GM10847 (cell line): ENCODE data around the gene TRIO.

Experiments used
- POLR2A ChIP-seq: IDR thresholded peaks from 2 replicates; pipeline ENCODE4 v1.6.1; 2011; ENCODE audit not compliant: insufficient read length; ENCODE audit errors: extremely low read depth

Gene TRIO

DNA sequence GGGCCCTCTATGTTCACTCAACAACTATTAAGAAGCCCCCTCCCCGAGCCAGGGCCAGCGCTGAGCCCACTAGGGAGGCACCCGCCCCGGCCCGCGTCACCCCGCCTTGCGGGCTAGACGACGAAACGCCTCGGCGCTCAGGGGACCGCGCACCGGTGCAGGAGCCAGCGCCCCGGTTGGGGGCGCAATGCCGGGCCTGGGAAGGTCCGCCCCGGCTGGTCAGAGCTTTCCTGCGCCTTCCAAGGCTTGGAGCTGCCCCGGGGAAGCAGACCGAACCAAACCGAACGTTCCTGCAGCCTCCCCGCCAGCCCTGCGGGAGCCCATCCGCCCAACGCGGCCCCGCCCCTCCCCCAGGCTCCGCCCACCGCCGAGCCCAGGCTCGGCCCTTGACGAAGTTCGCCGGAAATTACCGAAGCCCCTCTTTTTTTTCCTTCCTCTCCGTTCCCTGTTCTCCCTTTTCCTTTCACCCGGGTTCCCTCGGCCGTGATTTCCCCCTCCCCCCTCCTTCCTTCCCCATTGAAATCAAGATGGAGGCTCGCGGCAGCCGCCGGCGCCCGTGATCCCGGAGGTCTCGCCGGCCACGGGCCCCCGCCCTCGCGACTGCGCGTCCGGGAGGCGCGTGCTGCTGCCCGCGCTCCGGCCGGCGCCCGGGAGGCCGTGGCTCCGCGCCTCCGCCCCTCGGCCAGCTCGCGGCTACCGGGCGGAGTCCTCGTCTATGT is at the start of gene TRIO:
TRIO (plus strand) TSS at position 516 of the 719 bp plus-strand sequence. CDS start 384 bp downstream, outside the sequence.
- peak; percentile 38 for TF ChIP-seq POLR2A

DNA sequence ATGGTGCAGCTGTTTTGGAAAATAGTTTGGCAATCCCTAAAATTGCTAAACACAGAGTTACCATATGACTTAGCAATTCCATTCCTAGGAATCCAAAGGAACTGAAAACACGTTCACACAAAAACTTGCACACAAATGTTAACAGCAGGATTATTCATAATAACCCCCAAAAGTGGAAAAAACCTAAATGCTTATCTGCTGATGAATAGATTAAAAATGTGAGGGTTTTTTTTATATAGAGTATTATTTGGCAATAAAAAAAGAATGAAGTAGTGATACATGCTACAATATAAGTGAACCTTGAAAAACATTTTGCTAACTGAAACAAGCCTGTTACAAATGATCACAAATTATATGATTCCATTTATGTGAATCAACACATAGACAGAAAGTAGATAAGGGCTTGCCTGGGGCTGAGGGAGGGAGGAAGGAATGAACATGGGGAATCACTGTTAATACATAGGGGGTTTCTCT is 45.1 kb upstream of the TRIO start:
- no peak for TF ChIP-seq POLR2A

DNA sequence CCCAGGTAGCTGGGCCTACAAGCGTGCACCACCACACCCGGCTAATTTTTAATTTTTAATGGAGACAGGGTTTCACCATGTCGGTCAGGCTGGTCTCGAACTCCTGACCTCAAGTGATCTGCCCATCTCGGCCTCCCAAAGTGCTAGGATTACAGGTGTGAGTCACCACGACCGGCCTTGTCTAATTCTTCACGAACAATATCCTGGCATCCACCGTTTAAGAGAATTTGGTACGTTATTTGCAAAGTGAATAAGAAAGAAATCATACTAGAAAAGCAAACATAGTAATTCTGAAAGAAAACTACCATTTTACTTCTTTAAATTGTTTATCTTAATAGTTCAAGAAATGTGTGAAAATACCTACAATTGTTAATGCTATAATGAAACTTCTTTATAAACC is 42.9 kb upstream of the TRIO start:
- TF ChIP-seq POLR2A, result no peak

DNA sequence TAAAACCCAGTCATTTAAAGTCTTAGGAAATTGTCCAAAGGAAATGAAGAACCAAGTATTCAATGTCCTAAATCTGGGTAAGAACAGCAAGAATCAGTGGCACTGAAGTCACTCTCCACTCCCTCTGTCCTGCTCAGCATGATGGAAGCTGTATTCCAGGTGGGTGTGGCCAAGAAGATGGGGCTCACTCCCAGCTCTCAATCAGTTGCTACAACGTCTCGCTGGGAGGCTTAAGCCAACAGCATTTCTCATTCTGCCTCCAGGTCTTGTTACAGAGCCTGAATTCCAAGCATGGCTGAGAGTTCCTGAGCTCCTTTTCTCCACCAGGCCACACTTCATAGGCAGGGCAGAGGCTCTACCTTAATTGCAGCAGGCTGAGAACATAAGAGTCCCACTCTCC is 41.2 kb upstream of the TRIO start:
- no peak for TF ChIP-seq POLR2A

DNA sequence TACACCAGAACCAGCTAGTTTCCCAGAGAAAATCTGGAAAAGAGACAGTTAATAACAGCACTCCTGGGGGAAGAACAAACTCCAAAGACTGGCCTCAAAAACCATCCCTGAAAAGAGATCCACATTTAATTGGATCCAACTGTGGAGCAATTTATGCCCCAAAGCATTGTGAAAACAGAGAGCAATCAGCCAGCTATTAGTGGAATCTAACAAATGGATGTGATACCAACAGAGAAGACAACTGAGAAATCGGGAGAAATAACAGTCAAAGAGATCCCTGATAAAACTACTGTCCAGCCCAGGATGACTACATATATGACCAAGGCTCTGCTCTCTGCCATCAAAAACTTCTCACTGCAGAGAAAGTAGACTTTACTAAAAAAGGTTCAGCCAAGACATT is 40.5 kb upstream of the TRIO start:
- no peak for TF ChIP-seq POLR2A

DNA sequence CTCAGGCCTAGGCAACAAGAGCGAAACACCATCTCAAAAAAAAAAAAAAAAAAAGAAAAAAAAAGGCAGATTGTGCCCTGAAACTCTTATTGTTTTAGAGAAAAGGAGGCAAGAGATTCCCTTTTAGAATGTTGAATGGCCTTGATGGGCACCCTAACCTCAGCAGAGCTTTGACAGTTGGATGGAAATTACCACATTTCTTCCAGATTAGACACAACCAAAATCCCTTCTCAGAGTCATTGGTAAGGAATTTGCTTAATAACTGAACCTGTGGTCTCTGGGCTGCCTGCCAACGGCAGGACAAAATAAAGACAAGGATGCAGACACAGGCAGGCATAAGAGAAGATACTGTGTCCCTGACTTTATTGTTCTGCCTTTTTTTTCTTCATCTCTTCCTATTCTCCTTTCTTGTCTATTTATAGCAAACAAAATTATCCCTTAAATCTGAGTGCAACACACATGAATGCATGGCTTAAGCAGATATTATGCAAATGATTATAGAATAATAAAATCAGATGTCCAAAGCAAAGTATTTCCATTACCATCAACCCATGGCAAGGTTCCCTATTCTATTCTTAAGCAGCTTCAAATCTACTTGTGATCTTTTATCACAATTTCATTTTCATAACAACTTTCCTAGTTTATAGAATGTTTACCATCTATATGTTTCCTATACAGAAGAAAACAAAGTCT is 37.3 kb upstream of the TRIO start:
- TF ChIP-seq POLR2A, result no peak

DNA sequence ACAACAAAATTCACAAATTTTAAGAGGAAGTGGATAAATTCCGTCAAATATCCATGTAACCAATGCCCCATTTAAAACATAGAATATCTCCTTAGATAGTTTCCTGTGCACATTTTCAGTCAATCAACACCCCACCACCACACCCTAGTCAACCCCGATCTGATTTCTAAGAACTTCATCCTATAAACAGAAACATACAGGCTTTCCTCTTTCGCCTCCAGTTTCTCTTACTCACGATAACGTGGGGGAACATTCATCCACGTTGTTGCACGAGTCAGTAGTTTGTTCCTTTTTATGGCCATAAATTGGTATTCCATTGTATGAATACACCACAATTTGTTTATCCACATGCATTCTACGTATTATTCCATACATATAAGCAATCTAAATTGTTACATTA is 35.6 kb upstream of the TRIO start:
- no peak for TF ChIP-seq POLR2A

DNA sequence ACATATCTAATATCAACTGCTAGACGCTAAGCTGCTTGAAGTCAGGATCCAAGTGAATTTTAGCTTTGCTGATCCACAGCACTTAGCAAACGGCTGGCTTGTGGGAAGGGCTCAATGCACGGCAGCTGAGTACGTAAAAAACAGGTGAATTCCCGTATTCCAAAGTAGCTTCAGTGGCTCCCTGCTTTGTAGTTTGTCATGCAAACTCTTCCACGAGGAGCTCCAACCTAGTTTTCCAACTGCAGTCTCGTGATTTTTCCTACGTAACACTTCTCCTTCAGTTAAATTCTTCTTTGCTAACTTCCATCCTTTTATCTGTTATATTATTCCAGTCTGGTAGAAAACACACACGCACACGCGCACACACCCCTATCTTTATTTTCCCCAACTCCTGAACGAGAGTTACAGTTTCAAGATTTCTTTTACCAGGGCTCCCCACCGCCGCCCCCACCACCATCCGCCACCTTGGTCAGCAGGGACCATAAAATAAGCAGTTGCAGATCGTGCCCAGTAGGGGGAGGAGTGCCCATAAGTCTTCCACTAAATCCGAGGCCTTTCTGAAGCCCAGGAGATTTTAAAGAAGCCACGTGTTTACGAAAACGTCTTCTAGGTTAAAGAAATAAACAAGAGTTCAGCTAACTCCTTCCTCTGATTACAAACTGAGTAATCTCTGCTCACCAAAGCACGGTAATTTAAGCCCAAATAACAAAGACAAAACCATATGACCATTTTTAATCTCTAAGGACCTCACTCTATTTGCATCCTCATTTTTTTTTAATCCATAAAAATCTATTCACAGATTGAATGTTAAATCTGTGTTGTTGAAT is 34.8 kb upstream of the TRIO start:
- no peak for TF ChIP-seq POLR2A

DNA sequence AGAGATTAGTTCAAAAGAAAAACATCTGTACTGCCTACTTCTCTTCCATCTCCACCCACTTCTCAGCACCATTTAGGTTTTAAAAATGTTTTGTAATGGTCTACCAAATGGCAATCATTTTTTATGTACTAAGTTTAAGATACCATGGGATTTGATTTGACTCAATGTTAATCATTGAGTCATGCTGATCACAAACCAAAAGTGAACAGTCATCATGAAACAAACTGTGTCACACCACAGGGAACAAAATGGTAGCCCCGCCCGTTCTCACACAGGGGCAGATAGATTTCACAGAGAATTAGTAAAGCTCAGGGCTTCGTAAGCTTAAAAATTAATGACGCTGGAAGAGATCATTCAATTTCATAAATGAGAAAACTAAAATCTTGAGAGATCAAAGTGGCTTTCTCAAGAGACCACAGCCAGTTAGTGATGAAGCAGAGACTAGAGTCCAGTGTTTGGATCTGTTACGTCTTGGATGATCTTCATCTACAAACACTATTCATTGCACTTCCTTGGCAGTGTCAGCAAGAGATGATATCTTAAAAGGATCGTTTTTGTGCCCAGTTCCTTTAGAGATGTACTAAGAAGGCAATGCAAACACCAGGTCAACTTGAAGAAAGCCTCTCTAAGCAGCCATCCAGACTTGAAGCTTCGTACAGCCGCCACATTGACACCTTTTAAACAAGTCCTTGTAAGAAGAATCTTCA is 33.9 kb upstream of the TRIO start:
- no peak for TF ChIP-seq POLR2A

DNA sequence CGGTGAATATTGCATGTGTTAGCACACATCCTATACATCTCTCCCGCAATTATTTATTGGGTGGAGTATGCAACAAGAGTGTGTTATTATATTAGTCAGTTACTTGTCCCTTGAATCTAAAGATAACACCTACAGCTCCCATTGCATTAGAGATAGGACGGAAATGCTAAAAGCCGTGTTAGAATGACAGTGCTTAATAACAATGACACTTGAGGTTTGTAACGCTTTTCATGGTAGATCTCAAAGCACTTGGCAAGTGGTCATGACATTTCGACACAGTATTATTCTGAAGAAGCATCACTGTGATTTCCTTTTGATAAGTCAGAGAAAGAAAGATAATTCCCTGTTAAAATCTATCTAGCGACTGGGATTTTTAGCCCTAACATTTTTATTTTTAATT is 33.4 kb upstream of the TRIO start:
- no peak for TF ChIP-seq POLR2A

DNA sequence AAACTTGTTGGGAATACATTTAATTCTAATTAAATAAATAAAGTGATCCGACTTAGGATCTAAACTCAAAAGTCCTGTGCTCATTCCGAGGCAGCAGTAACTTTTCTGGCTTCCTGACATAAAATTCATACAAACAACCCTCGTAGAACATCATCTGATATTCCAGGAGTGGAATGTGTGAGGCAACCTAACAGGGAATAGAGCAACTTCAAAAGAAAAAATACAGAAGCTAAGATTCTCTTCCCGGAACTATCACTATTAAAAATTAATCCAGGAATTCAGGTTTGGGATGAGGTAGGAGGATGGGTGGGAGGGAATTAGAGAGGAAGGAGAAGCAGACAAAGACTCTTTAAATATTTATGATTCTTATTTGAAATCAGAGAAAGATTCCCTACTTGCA is 32.9 kb upstream of the TRIO start:
- TF ChIP-seq POLR2A, result no peak

DNA sequence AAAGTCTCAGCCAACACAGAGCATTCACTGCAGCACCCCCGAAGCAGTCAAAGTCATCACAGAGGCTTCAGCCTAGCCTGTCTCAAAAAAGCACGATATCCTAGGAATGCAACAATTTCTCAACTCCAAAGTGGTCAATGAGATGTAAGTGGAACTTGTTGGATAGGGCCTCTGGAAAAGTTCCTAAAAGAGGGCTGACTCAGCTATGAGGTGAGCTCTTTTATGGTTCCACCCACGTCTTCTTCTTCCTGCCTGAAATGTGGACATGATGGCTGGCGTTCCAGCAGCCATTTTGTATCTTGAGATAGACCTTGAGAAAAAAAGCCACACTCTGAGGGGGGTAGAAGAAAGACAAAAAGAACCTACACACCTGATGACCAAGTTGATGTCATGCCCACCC is 32.5 kb upstream of the TRIO start:
- TF ChIP-seq POLR2A, result no peak

DNA sequence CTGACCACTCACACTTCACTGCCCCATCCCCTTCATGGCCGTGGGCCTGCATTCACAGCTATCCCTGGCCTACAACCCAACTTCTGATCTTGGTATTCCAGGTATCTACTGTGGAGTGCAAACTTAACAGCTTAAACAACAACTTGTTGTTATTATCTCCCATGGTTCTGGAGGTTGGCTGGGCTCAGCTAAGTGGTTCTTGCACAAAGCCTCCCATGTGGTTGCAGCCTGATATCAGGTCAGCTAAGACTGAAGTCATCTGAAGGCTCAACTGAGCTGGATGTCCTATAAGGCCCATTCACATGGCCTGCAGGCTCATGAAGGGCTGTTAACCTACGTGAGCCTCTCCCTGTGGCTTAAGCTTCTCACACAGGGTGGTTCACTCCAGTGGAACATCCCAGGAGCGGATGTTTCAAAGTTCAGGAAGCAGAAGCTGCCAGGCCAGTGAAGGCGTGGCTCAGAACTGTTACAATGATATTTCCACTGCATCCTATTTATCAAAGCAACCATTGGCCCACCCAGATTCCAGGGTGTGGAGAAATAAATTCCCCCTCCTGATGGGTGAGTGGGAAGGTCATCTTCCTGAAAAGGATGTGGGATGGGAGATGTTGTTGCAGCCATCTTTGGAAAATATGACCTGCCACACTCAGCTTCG is 30.0 kb upstream of the TRIO start:
- no peak for TF ChIP-seq POLR2A

DNA sequence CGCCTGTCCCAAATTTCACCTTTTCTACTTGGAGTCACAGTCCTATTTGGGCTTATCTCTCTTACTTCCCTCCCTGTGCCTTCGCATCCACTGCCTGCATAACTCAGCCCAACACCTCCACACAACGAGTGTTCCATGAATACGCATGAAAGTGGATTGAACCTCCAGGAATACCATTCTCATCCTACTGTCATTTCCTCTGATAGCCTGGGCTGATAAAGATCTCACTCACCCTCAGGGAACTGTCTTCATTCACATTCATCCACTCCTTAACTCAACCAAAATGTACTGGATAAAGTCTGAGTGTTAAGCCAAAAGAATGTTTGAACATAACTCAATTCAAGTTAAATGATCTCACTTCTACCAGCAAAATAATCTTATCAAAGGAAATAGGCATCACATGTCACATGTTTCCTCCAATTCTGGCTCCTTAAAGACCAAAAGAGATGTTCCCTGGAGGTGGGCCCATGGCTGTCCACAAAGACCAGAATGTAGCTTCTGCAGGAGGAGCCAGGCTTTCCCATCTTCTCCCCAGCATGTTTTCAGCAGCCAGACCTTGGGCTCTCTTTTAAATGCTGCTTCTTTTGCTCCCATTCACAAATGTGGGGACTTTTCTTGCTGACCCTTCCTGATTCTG is 28.4 kb upstream of the TRIO start:
- TF ChIP-seq POLR2A, result no peak
